ENCODE measurements around the gene YBEY.

DNA sequence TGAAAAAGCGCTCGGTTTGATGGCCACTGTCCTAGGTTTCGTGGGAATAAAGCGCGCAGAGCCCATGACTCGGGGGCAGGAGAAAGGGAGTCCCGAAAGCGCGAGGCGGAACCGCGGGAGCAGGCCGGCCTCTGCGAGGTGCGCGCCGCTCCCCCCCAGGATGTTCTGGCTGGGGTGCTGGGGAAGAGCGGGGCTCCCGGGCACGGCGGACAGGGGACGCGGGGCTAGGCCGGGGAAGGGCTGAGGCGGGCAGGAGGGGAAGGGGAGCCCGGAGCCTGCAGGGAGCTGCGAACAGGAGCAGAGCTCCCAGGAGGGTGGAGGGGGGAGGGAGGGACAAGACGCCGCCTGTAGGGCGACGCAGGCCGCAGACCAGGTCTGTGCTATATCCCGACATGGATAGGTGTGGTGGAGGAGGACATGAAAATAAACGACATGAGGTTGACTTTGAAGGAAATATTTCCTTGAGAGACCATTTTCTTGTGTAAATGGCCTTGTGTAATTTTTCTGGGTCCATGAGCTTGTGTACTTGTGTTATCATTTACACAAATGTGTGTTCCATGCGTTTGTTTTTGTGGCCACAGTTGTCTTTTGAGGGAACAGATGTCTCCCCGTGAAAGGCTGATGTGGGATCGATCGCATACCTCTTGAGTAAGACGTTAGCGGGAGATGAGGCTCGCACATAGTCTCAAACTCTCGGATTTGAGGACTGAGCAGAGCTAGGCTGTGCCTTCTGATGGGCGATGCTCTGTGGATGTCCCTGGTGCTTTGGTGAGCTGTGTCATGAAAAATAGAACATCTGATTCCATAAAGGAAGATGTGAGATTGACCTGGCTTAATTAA, 39.2 kb downstream of the YBEY start:
- TF ChIP-seq ESRRG (CRISPR knock-in tag; IDR thresholded peaks at IDR 0.05) = no peak
- TF ChIP-seq CREB5 (CRISPR knock-in tag; IDR thresholded peaks at IDR 0.05; ENCODE audit: low read depth) = no peak
- TF ChIP-seq ZFP3 (CRISPR knock-in tag; IDR thresholded peaks at IDR 0.05) = no peak
- TF ChIP-seq CSDC2 (CRISPR knock-in tag; IDR thresholded peaks at IDR 0.05) = no peak
- no peak for TF ChIP-seq SNAI2 (CRISPR knock-in tag; IDR thresholded peaks at IDR 0.05)
- no peak for TF ChIP-seq PPARA (CRISPR knock-in tag; IDR thresholded peaks at IDR 0.05; ENCODE audit: borderline replicate concordance)
- TF ChIP-seq, protein P1, sequence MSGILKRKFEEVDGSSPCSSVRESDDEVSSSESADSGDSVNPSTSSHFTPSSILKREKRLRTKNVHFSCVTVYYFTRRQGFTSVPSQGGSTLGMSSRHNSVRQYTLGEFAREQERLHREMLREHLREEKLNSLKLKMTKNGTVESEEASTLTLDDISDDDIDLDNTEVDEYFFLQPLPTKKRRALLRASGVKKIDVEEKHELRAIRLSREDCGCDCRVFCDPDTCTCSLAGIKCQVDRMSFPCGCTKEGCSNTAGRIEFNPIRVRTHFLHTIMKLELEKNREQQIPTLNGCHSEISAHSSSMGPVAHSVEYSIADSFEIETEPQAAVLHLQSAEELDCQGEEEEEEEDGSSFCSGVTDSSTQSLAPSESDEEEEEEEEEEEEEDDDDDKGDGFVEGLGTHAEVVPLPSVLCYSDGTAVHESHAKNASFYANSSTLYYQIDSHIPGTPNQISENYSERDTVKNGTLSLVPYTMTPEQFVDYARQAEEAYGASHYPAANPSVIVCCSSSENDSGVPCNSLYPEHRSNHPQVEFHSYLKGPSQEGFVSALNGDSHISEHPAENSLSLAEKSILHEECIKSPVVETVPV (CRISPR knock-in tag; IDR thresholded peaks at IDR 0.05) = no peak
- no peak for TF ChIP-seq TSHZ2 (CRISPR knock-in tag; IDR thresholded peaks at IDR 0.05)
- no peak for TF ChIP-seq ZNF70 (CRISPR knock-in tag; IDR thresholded peaks at IDR 0.05)
- no peak for TF ChIP-seq RARB (CRISPR knock-in tag; IDR thresholded peaks at IDR 0.05)
- TF ChIP-seq, protein P2, sequence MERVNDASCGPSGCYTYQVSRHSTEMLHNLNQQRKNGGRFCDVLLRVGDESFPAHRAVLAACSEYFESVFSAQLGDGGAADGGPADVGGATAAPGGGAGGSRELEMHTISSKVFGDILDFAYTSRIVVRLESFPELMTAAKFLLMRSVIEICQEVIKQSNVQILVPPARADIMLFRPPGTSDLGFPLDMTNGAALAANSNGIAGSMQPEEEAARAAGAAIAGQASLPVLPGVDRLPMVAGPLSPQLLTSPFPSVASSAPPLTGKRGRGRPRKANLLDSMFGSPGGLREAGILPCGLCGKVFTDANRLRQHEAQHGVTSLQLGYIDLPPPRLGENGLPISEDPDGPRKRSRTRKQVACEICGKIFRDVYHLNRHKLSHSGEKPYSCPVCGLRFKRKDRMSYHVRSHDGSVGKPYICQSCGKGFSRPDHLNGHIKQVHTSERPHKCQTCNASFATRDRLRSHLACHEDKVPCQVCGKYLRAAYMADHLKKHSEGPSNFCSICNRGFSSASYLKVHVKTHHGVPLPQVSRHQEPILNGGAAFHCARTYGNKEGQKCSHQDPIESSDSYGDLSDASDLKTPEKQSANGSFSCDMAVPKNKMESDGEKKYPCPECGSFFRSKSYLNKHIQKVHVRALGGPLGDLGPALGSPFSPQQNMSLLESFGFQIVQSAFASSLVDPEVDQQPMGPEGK (CRISPR knock-in tag; IDR thresholded peaks at IDR 0.05; ENCODE audit: borderline replicate concordance) = no peak
- no peak for TF ChIP-seq ZNF8 (CRISPR knock-in tag; IDR thresholded peaks at IDR 0.05)

All from SK-N-SH treated with all-trans-retinoic acid at 6 μM for 48 hours (cell line).